HG03378 (cell line): ENCODE data around the gene ELK3.

Experiments
- ATAC-seq: cut with Tn5 transposase; IDR thresholded peaks from one replicate; pipeline ENCODE4 v1.9.1; 2021; ENCODE audit warnings: mild to moderate bottlenecking, moderate library complexity; ENCODE audit not compliant: unreplicated experiment

ELK3 gene

GRCh38 chr12:96256672-96257361, 62.6 kb downstream of the ELK3 start:
- no peak for ATAC-seq

- ATAC-seq, result no peak
Measured at GRCh38 chr12:96257550-96258103, 63.5 kb downstream of the ELK3 start.

GRCh38 chr12:96258104-96258961, 64.2 kb downstream of the ELK3 start:
- ATAC-seq, result no peak

- no peak for ATAC-seq
Measured at GRCh38 chr12:96260231-96260630, 66.1 kb downstream of the ELK3 start.

GRCh38 chr12:96260644-96261043, 66.5 kb downstream of the ELK3 start:
- no peak for ATAC-seq

- no peak for ATAC-seq
Measured at GRCh38 chr12:96261557-96261956, 67.4 kb downstream of the ELK3 start.

- ATAC-seq, result no peak
Measured at GRCh38 chr12:96263449-96263902, 69.3 kb downstream of the ELK3 start.

GRCh38 chr12:96265400-96265799, 71.2 kb downstream of the ELK3 start:
- no peak for ATAC-seq

GRCh38 chr12:96265836-96266235, 71.7 kb downstream of the ELK3 start:
- no peak for ATAC-seq

- ATAC-seq, result no peak
Measured at GRCh38 chr12:96266238-96266637, 72.1 kb downstream of the ELK3 start.

GRCh38 chr12:96271469-96272199, 77.5 kb downstream of the ELK3 start:
- ATAC-seq, result no peak

GRCh38 chr12:96274331-96274730, 80.2 kb downstream of the ELK3 start:
- no peak for ATAC-seq

GRCh38 chr12:96285158-96285557, 91.0 kb downstream of the ELK3 start:
- no peak for ATAC-seq

GRCh38 chr12:96289067-96289466, 94.9 kb downstream of the ELK3 start:
- no peak for ATAC-seq

GRCh38 chr12:96293093-96293492, 98.9 kb downstream of the ELK3 start:
- ATAC-seq, result no peak

- no peak for ATAC-seq
Measured at GRCh38 chr12:96294831-96295230, 100.7 kb downstream of the ELK3 start.

GRCh38 chr12:96295532-96296160, 101.5 kb downstream of the ELK3 start:
- no peak for ATAC-seq

GRCh38 chr12:96297504-96297903, 103.3 kb downstream of the ELK3 start:
- no peak for ATAC-seq

GRCh38 chr12:96300064-96300463, 105.9 kb downstream of the ELK3 start:
- no peak for ATAC-seq

GRCh38 chr12:96301732-96302131, 107.6 kb downstream of the ELK3 start:
- ATAC-seq, result no peak
